Fibroblast of lung (primary cell): ENCODE measurements around the gene TTC13. TPM values are rescaled to one million over a fixed set of nuclear protein-coding genes. Genes with fewer than 3 reads are reported as not detected.

Experiments
- DNase-seq, 2 donors: peaks; one replicate each; pipeline versions ENCODE4 v3.0.0 to v3.0.0-alpha.2; 2010; ENCODE audit warnings: low read depth in 2 of 2
- H2AFZ ChIP-seq: 2 replicates; pipeline ENCODE4 v1.5.1; 2012; ENCODE audit warnings: low read length, control low read depth, inconsistent platforms
- H3K27ac ChIP-seq: 2 replicates; pipeline ENCODE4 v1.5.1; 2011; ENCODE audit warnings: low read length, control low read depth; ENCODE audit not compliant: insufficient read depth
- H3K27me3 ChIP-seq: 2 replicates; pipeline ENCODE4 v1.5.1; 2011; ENCODE audit warnings: mild to moderate bottlenecking, low read length; ENCODE audit not compliant: control insufficient read depth, insufficient read depth
- H3K36me3 ChIP-seq: 2 replicates; pipeline ENCODE4 v1.5.1; 2011; ENCODE audit warnings: low read length; ENCODE audit not compliant: control insufficient read depth, insufficient read depth
- H3K4me1 ChIP-seq: 2 replicates; pipeline ENCODE4 v1.5.1; 2011; ENCODE audit warnings: low read length; ENCODE audit not compliant: control insufficient read depth, insufficient read depth; ENCODE audit errors: extremely low read depth
- H3K4me2 ChIP-seq: 2 replicates; pipeline ENCODE4 v1.5.1; 2011; ENCODE audit warnings: low read length, control low read depth; ENCODE audit not compliant: insufficient read depth; ENCODE audit errors: extremely low read depth
- H3K4me3 ChIP-seq, 4 experiments: fragments of 200-600 bp in 1 of 4; sonication (generic) in 1 of 4; replicated peaks in 1 of 4; 2 replicates each; pipeline ENCODE4 v1.5.1; 2011 to 2016; ENCODE audit warnings: low read length in 4 of 4, low read depth in 3 of 4, mild to moderate bottlenecking in 3 of 4, control low read depth in 2 of 4, inconsistent platforms in 1 of 4, mixed read lengths in 1 of 4; ENCODE audit not compliant: insufficient read depth in 1 of 4; ENCODE audit errors: control extremely low read depth in 1 of 4
- H3K79me2 ChIP-seq: 2 replicates; pipeline ENCODE4 v1.5.1; 2012; ENCODE audit warnings: mild to moderate bottlenecking, low read length, inconsistent platforms; ENCODE audit not compliant: control insufficient read depth, insufficient read depth
- H3K9ac ChIP-seq: 2 replicates; pipeline ENCODE4 v1.5.1; 2011; ENCODE audit warnings: mild to moderate bottlenecking, low read length, control low read depth; ENCODE audit not compliant: insufficient read depth
- H3K9me3 ChIP-seq: 2 replicates; pipeline ENCODE4 v1.5.1; 2012; ENCODE audit warnings: low read depth, low read length; ENCODE audit not compliant: control insufficient read depth, insufficient read depth
- H4K20me1 ChIP-seq: 2 replicates; pipeline ENCODE4 v1.5.1; 2011; ENCODE audit warnings: low read length; ENCODE audit not compliant: control insufficient read depth, insufficient read depth; ENCODE audit errors: extremely low read depth
- CTCF ChIP-seq, 2 donors: IDR thresholded peaks in 1 of 2; conservative IDR thresholded peaks in 1 of 2; 1 replicate in 1 of 2; 2 replicates in 1 of 2; pipeline ENCODE4 v1.5.1; 2011 to 2012; ENCODE audit warnings: low read length in 2 of 2, control low read depth in 1 of 2, inconsistent platforms in 1 of 2, low read depth in 1 of 2, mild to moderate bottlenecking in 1 of 2
- EZH2 ChIP-seq: IDR thresholded peaks from 2 replicates; pipeline ENCODE4 v1.5.1; 2012; ENCODE audit warnings: low read length, control low read depth, mild to moderate bottlenecking; ENCODE audit errors: missing control alignments
- polyA plus RNA-seq, 2 donors: library from polyadenylated mRNA; depleted of rRNA in 1 of 2; stranded (reverse) in 1 of 2; unstranded in 1 of 2; fragments of >200 nt; gene quantifications; 2 replicates each; pipeline ENCODE4 v1.2.1, GENCODE V29; 2011 to 2012; ENCODE audit warnings: missing spikeins in 1 of 2
- total RNA-seq: library from RNA; depleted of rRNA; stranded (reverse); fragments of >200 nt; gene quantifications from 2 replicates; pipeline ENCODE4 v1.2.1, GENCODE V29; 2014

TTC13 gene
- total and polyA plus RNA-seq, 2 donors (not counting 1 experiment from before 2014, with no cell fraction given), result 8.0 to 16.2 TPM

- Histone ChIP-seq H3K9ac (no peak overlapping the region), H3K9me3 (no peaks in the 10 kb centered on the region), H4K20me1 (no peaks in the 10 kb centered on the region), H2AFZ (no peak overlapping the region), H3K4me2 (no peak overlapping the region), H3K79me2 (no peaks in the 10 kb centered on the region), H3K27ac (no peak overlapping the region), H3K36me3 (no peaks in the 10 kb centered on the region), H3K27me3 (no peaks in the 10 kb centered on the region), H3K4me1 (no peaks in the 10 kb centered on the region), H3K4me3 (no peak overlapping the region)
- DNase-seq, result no peak
- TF ChIP-seq EZH2, result no peak
- TF ChIP-seq CTCF (conservative IDR thresholded peaks at IDR 0.05 in 1 of 2, IDR thresholded peaks at IDR 0.05 in 1 of 2; ENCODE audit: low read depth in 1 of 2, low read length in 2 of 2), result no peak
Measured at GRCh38 chr1:230926182-230926581, 52.5 kb downstream of the TTC13 start.

GRCh38 chr1:230925608-230926007 is 53.1 kb downstream of the TTC13 start:
- TF ChIP-seq CTCF (conservative IDR thresholded peaks at IDR 0.05 in 1 of 2, IDR thresholded peaks at IDR 0.05 in 1 of 2; ENCODE audit: low read depth in 1 of 2, low read length in 2 of 2) (no peak), EZH2 (no peak)
- H4K20me1 ChIP-seq, result no peaks in the 10 kb centered on the region
- H3K4me2 ChIP-seq, result no peak overlapping the region
- H3K9me3 ChIP-seq, result no peaks in the 10 kb centered on the region
- H3K79me2 ChIP-seq, result no peaks in the 10 kb centered on the region
- H3K27me3 ChIP-seq, result no peaks in the 10 kb centered on the region
- H2AFZ ChIP-seq, result no peak overlapping the region
- DNase-seq, result no peak
- no peak overlapping the region for H3K27ac ChIP-seq
- no peaks in the 10 kb centered on the region for H3K36me3 ChIP-seq
- no peaks in the 10 kb centered on the region for H3K4me1 ChIP-seq
- H3K4me3 ChIP-seq, result no peak overlapping the region
- H3K9ac ChIP-seq, result no peak overlapping the region

GRCh38 chr1:230923176-230923575 is 55.5 kb downstream of the TTC13 start:
- H3K9me3 ChIP-seq, result no peaks in the 10 kb centered on the region
- H3K27me3 ChIP-seq, result no peaks in the 10 kb centered on the region
- H2AFZ ChIP-seq, result no peak overlapping the region
- no peak overlapping the region for H3K4me2 ChIP-seq
- H3K27ac ChIP-seq, result no peak overlapping the region
- TF ChIP-seq EZH2 (no peak), CTCF (conservative IDR thresholded peaks at IDR 0.05 in 1 of 2, IDR thresholded peaks at IDR 0.05 in 1 of 2; ENCODE audit: low read depth in 1 of 2, low read length in 2 of 2) (no peak)
- no peaks in the 10 kb centered on the region for H3K79me2 ChIP-seq
- no peaks in the 10 kb centered on the region for H4K20me1 ChIP-seq
- no peak for DNase-seq
- H3K4me1 ChIP-seq, result no peaks in the 10 kb centered on the region
- H3K9ac ChIP-seq, result no peak overlapping the region
- H3K4me3 ChIP-seq, result no peak overlapping the region
- no peaks in the 10 kb centered on the region for H3K36me3 ChIP-seq
